Hematopoietic multipotent progenitor cell treated with erythropoietin and hydrocortisone succinate and interleukin-3 and kit ligand, for 4 days (in vitro differentiated cells): Measurements from ENCODE around the gene PHF11.
"Not testable (repeated sequence)": the region's sequence is repeated elsewhere in the genome, so short reads cannot be mapped to it uniquely, and the experiment has no call there.

Experiments
- DNase-seq: peaks from one replicate; pipeline ENCODE4 v3.0.0-alpha.2; 2015

The PHF11 gene

GRCh38 chr13:49550942-49551644 is 55.3 kb downstream of the PHF11 start:
- peak; percentile 91 for DNase-seq

GRCh38 chr13:49553888-49554287 is 58.1 kb downstream of the PHF11 start:
- DNase-seq = no peak

GRCh38 chr13:49554387-49554786 is 58.6 kb downstream of the PHF11 start:
- no peak for DNase-seq

GRCh38 chr13:49559006-49559405 is 63.3 kb downstream of the PHF11 start:
- no peak for DNase-seq

GRCh38 chr13:49560270-49561061 is 64.7 kb downstream of the PHF11 start:
- peak; percentile 79 for DNase-seq

- no peak for DNase-seq
Observed at GRCh38 chr13:49561062-49561410, 65.3 kb downstream of the PHF11 start.

GRCh38 chr13:49563516-49563915 is 67.8 kb downstream of the PHF11 start:
- DNase-seq = peak; percentile 49

GRCh38 chr13:49565461-49565860 is 69.7 kb downstream of the PHF11 start:
- not testable (repeated sequence) for DNase-seq

GRCh38 chr13:49566461-49566860 is 70.7 kb downstream of the PHF11 start:
- peak; percentile 54 for DNase-seq

GRCh38 chr13:49567491-49567890 is 71.7 kb downstream of the PHF11 start:
- peak; percentile 85 for DNase-seq

- no peak for DNase-seq
Observed at GRCh38 chr13:49569993-49570689, 74.4 kb downstream of the PHF11 start.

GRCh38 chr13:49571299-49572240 is 75.8 kb downstream of the PHF11 start:
- DNase-seq = no peak
